Hepatocyte (in vitro differentiated cells): ENCODE results near the gene TRAPPC3L. TPM values are rescaled to one million over a fixed set of nuclear protein-coding genes. Genes with fewer than 3 reads are reported as not detected.
A peak's percentile ranks its signal among the peaks of the same experiment; 100 is the strongest.

Experiments
- DNase-seq: peaks from one replicate; pipeline ENCODE4 v3.0.0-alpha.2; 2016; ENCODE audit warnings: low spot score
- H2AFZ ChIP-seq: fragments of 200-600 bp; sonication (generic); 2 replicates; pipeline ENCODE4 v1.6.0; 2016; ENCODE audit warnings: antibody characterized with exemption, mild to moderate bottlenecking
- H3K27ac ChIP-seq: fragments of 200-600 bp; sonication (generic); 2 replicates; pipeline ENCODE4 v1.5.1; 2016; ENCODE audit warnings: mild to moderate bottlenecking
- H3K27me3 ChIP-seq: fragments of 200-600 bp; sonication (generic); 2 replicates; pipeline ENCODE4 v1.6.1; 2016
- H3K36me3 ChIP-seq: fragments of 200-600 bp; sonication (generic); replicated peaks from 2 replicates; pipeline ENCODE4 v1.5.1; 2016; ENCODE audit warnings: low read depth; ENCODE audit not compliant: insufficient read depth
- H3K4me1 ChIP-seq: fragments of 200-600 bp; sonication (generic); 2 replicates; pipeline ENCODE4 v1.5.1; 2016; ENCODE audit warnings: mild to moderate bottlenecking, moderate library complexity; ENCODE audit not compliant: insufficient read depth
- H3K4me2 ChIP-seq: fragments of 200-600 bp; sonication (generic); 2 replicates; pipeline ENCODE4 v1.6.0; 2016
- H3K4me3 ChIP-seq: fragments of 200-600 bp; sonication (generic); 2 replicates; pipeline ENCODE4 v1.5.1; 2016; ENCODE audit warnings: mild to moderate bottlenecking
- H3K79me2 ChIP-seq: fragments of 200-600 bp; sonication (generic); 2 replicates; pipeline ENCODE4 v1.6.0; 2017; ENCODE audit warnings: mild to moderate bottlenecking
- H3K9me2 ChIP-seq: fragments of 200-600 bp; sonication (generic); replicated peaks from 2 replicates; pipeline ENCODE4 v1.6.0; 2017; ENCODE audit warnings: mild to moderate bottlenecking; ENCODE audit not compliant: insufficient read depth
- H3K9me3 ChIP-seq: fragments of 200-600 bp; sonication (generic); 2 replicates; pipeline ENCODE4 v1.5.1; 2016; ENCODE audit warnings: low read depth, mild to moderate bottlenecking
- H4K20me1 ChIP-seq: fragments of 200-600 bp; sonication (generic); 2 replicates; pipeline ENCODE4 v1.6.0; 2016; ENCODE audit warnings: mild to moderate bottlenecking; ENCODE audit not compliant: insufficient read depth, poor library complexity, severe bottlenecking
- EZH2 ChIP-seq: fragments of 200-600 bp; sonication (generic); IDR thresholded peaks from 2 replicates; pipeline ENCODE4 v1.6.1; 2016; ENCODE audit warnings: antibody characterized with exemption, mild to moderate bottlenecking, borderline replicate concordance
- EZH2phosphoT487 ChIP-seq: fragments of 200-600 bp; sonication (generic); IDR thresholded peaks from one replicate; pipeline ENCODE4 v1.6.1; 2018; ENCODE audit warnings: antibody characterized with exemption, mild to moderate bottlenecking, low read depth, moderate library complexity; ENCODE audit not compliant: unreplicated experiment, severe bottlenecking
- WGBS: methylation state at CpG from one replicate; pipeline ENCODE4 v1.1.6; 2016; ENCODE audit warnings: low lambda C conversion rate; ENCODE audit errors: missing lambda C conversion rate; 5-methylcytosine and 5-hydroxymethylcytosine counted together
- polyA plus RNA-seq: library from polyadenylated mRNA; unstranded; fragments of >200 nt; fragmentation: Nextera tagmentation; extraction: Ambion mirVana; gene quantifications from 2 replicates; pipeline ENCODE4 v1.2.1, GENCODE V29; 2016
- total RNA-seq: library from RNA; depleted of rRNA; stranded (reverse); fragments of >200 nt; gene quantifications from 2 replicates; pipeline ENCODE4 v1.2.3, GENCODE V29; 2014
- TF ChIP-seq, protein P1 (sequence below): fragments of 200-600 bp; sonication (generic); IDR thresholded peaks from 2 replicates; pipeline ENCODE4 v1.5.1; 2016; ENCODE audit warnings: antibody characterized with exemption, mild to moderate bottlenecking; ENCODE audit not compliant: poor library complexity

The TRAPPC3L gene
- total and polyA plus RNA-seq, 2 experiments from 2014 or later: 0.40 to 1.2 TPM

DNA sequence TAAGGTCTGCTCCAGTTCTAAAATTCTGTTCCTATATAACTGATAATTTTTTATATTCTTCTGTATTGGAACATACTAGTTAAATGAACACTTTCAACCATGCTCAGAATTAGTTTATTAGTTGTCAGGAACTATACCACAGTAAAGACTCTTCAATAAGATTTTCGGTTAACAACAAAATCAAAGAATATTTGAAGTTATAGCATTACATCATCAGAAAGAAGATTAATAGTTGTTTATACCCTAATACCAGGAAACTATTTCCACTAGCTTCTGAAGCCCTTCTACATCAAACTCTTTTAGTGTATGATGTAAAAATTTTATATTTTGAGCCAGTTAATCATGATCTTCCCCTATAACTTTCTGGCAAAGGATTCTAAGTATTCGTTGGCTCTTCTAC lies 14.6 kb upstream of the TRAPPC3L start:
- no peaks in the 10 kb centered on the region for H4K20me1 ChIP-seq
- no peak overlapping the region for H3K4me3 ChIP-seq
- TF ChIP-seq EZH2: no peak
- TF ChIP-seq EZH2phosphoT487: no peak
- TF ChIP-seq, protein P1, sequence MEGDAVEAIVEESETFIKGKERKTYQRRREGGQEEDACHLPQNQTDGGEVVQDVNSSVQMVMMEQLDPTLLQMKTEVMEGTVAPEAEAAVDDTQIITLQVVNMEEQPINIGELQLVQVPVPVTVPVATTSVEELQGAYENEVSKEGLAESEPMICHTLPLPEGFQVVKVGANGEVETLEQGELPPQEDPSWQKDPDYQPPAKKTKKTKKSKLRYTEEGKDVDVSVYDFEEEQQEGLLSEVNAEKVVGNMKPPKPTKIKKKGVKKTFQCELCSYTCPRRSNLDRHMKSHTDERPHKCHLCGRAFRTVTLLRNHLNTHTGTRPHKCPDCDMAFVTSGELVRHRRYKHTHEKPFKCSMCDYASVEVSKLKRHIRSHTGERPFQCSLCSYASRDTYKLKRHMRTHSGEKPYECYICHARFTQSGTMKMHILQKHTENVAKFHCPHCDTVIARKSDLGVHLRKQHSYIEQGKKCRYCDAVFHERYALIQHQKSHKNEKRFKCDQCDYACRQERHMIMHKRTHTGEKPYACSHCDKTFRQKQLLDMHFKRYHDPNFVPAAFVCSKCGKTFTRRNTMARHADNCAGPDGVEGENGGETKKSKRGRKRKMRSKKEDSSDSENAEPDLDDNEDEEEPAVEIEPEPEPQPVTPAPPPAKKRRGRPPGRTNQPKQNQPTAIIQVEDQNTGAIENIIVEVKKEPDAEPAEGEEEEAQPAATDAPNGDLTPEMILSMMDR: no peak
- no peaks in the 10 kb centered on the region for H3K9me3 ChIP-seq
- H3K27ac ChIP-seq: no peak overlapping the region
- H2AFZ ChIP-seq: no peak overlapping the region
- H3K79me2 ChIP-seq: no peaks in the 10 kb centered on the region
- H3K36me3 ChIP-seq: no peaks in the 10 kb centered on the region
- H3K27me3 ChIP-seq: no peaks in the 10 kb centered on the region
- WGBS: 78% methylated on average over 2 of the region's 2 CpGs
- DNase-seq: no peak
- H3K9me2 ChIP-seq: no peaks in the 10 kb centered on the region
- H3K4me1 ChIP-seq: peaks cover 7% of the 10 kb centered on the region
- no peak overlapping the region for H3K4me2 ChIP-seq

DNA sequence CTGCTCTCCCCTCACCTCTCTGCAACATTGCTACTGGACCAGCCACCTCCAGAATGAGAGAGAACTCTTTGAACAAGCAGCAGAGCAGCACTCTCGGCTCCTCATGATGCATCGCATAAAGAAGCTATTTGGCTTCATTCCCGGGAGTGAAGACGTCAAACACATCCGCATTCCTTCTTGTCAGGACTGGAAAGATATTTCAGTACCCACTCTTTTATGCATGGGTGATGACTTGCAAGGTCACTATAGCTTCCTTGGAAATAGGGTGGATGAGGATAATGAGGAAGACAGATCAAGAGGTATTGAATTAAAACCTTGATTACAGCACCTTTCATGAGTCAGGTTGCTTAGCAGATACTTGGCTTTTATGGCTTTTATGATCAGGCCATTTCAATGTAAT lies 12.4 kb upstream of the TRAPPC3L start:
- Histone ChIP-seq H2AFZ (no peak overlapping the region), H3K9me3 (no peaks in the 10 kb centered on the region), H4K20me1 (no peaks in the 10 kb centered on the region), H3K27me3 (no peaks in the 10 kb centered on the region), H3K4me3 (no peak overlapping the region), H3K79me2 (no peaks in the 10 kb centered on the region), H3K36me3 (no peaks in the 10 kb centered on the region), H3K27ac (no peak overlapping the region), H3K9me2 (no peaks in the 10 kb centered on the region), H3K4me2 (no peak overlapping the region), H3K4me1 (peaks cover under 1% of the 10 kb centered on the region)
- TF ChIP-seq, protein P1: no peak
- no peak for TF ChIP-seq EZH2
- TF ChIP-seq EZH2phosphoT487: no peak
- DNase-seq: peak; percentile 63
- WGBS: 33% methylated on average over 5 of the region's 5 CpGs

- TF ChIP-seq EZH2phosphoT487: no peak
- no peak for TF ChIP-seq EZH2
- TF ChIP-seq, protein P1: no peak
- H3K36me3 ChIP-seq: no peaks in the 10 kb centered on the region
- no peak overlapping the region for H3K4me2 ChIP-seq
- no peaks in the 10 kb centered on the region for H3K9me2 ChIP-seq
- no peak overlapping the region for H2AFZ ChIP-seq
- H3K4me3 ChIP-seq: no peak overlapping the region
- 93% methylated on average over 5 of the region's 5 CpGs for WGBS
- H3K27me3 ChIP-seq: no peaks in the 10 kb centered on the region
- H4K20me1 ChIP-seq: no peaks in the 10 kb centered on the region
- no peaks in the 10 kb centered on the region for H3K9me3 ChIP-seq
- no peak for DNase-seq
- no peak overlapping the region for H3K27ac ChIP-seq
- no peaks in the 10 kb centered on the region for H3K4me1 ChIP-seq
- no peaks in the 10 kb centered on the region for H3K79me2 ChIP-seq
These were observed 11.4 kb upstream of the TRAPPC3L start for GRCh38 chr6:116556814-116557415.
